ENCODE results near the gene ATF7IP.

DNA sequence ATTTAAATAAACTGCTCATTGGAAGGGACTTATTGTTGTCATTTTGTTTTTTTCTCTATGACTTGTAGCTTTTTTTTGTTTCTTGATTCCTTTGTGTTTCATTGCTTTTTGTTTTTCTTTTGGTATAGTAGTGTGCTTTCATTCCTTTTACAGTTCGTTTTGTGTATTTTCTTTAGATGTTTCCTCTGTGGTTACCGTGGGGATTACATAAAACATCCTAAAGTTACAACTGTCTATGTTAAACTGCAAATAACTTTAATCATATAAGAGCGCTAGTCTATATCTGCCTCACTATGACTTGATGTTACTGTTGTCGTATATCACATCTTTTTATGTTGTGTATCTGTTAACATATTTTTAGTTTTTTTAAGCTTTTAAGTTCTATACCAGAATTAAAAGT is 86.9 kb downstream of the ATF7IP start:
- no peak for TF ChIP-seq CTCF (IDR thresholded peaks at IDR 0.05 in 8 of 11, conservative IDR thresholded peaks at IDR 0.05 in 3 of 11)
- no peak for TF ChIP-seq POLR2A (IDR thresholded peaks at IDR 0.05)
- no peak for TF ChIP-seq POLR2AphosphoS5 (IDR thresholded peaks at IDR 0.05)
